IMR-90 (cell line): ENCODE results near the gene USP33. TPM values are rescaled to one million over a fixed set of nuclear protein-coding genes. Genes with fewer than 3 reads are reported as not detected.

Experiments
- ATAC-seq: fragments of 200-7000 bp; cut with Tn5 transposase; 2 replicates; pipeline ENCODE4 v1.9.1; 2020; ENCODE audit warnings: low read depth, mild to moderate bottlenecking, moderate library complexity
- BruUV-seq: library from RNA; stranded (reverse); fragments of 400-500 nt; replicated peaks from 2 replicates; lab custom pipeline; 2021; lab: Mats Ljungman, UMichigan
- CTCF ChIA-PET: fragments of 300-600 bp; formaldehyde crosslinking; extraction: SDS; loops from one replicate; lab custom pipeline; 2021; ENCODE audit warnings: antibody characterized with exemption; lab: Yijun Ruan, JAX
- POLR2A ChIA-PET: fragments of 300-600 bp; sonication (Branson Sonifier 250); formaldehyde crosslinking; loops from one replicate; lab custom pipeline; 2022; ENCODE audit warnings: antibody characterized with exemption; ENCODE audit not compliant: unreplicated experiment; lab: Charles Lee
- DNase-seq: peaks from one replicate; pipeline ENCODE4 v3.0.0; 2013
- H2AFZ ChIP-seq: replicated peaks from 2 replicates; pipeline ENCODE3; 2013; ENCODE audit warnings: low read length, mild to moderate bottlenecking; ENCODE audit not compliant: poor library complexity
- H2AK5ac ChIP-seq: 2 replicates; pipeline ENCODE4 v1.6.1; 2013; ENCODE audit warnings: low read depth, low read length, inconsistent platforms
- H2AK9ac ChIP-seq: replicated peaks from 2 replicates; pipeline ENCODE3; 2013; ENCODE audit warnings: mild to moderate bottlenecking, low read depth, low read length, moderate library complexity; ENCODE audit not compliant: poor library complexity
- H2BK120ac ChIP-seq: 2 replicates; pipeline ENCODE4 v1.6.1; 2013; ENCODE audit warnings: low read depth, low read length, inconsistent platforms
- H2BK15ac ChIP-seq: 3 replicates; pipeline ENCODE4 v1.6.1; 2013; ENCODE audit warnings: low read depth, low read length, inconsistent platforms
- H2BK20ac ChIP-seq: 2 replicates; pipeline ENCODE4 v1.6.1; 2013; ENCODE audit warnings: low read depth, mild to moderate bottlenecking, inconsistent platforms, low read length, moderate library complexity
- H2BK5ac ChIP-seq: 2 replicates; pipeline ENCODE4 v1.6.1; 2013; ENCODE audit warnings: mild to moderate bottlenecking, low read depth, low read length, inconsistent platforms; ENCODE audit not compliant: poor library complexity, severe bottlenecking
- H3K14ac ChIP-seq: replicated peaks from 2 replicates; pipeline ENCODE4 v1.6.1; 2013; ENCODE audit warnings: low read depth, low read length, inconsistent platforms
- H3K18ac ChIP-seq: 2 replicates; pipeline ENCODE4 v1.6.1; 2013; ENCODE audit warnings: low read depth, low read length, control low read depth
- H3K23ac ChIP-seq: 2 replicates; pipeline ENCODE4 v1.6.1; 2013; ENCODE audit warnings: low read depth, low read length, inconsistent platforms
- H3K27ac ChIP-seq: 2 replicates; pipeline ENCODE4 v1.5.1; 2013; ENCODE audit warnings: mild to moderate bottlenecking, control low read depth, low read length; ENCODE audit not compliant: insufficient read depth
- H3K27me3 ChIP-seq: 2 replicates; pipeline ENCODE4 v1.6.1; 2013; ENCODE audit warnings: low read length; ENCODE audit not compliant: control insufficient read depth, insufficient read depth
- H3K36me3 ChIP-seq: 2 replicates; pipeline ENCODE4 v1.6.1; 2013; ENCODE audit warnings: low read length, mixed read lengths; ENCODE audit not compliant: control insufficient read depth, insufficient read depth
- H3K4ac ChIP-seq: 2 replicates; pipeline ENCODE4 v1.6.1; 2013; ENCODE audit warnings: low read depth, low read length, inconsistent platforms
- H3K4me1 ChIP-seq: 2 replicates; pipeline ENCODE4 v1.6.1; 2013; ENCODE audit warnings: low read length, mixed read lengths; ENCODE audit not compliant: control insufficient read depth, insufficient read depth
- H3K4me2 ChIP-seq: 2 replicates; pipeline ENCODE4 v1.6.1; 2013; ENCODE audit warnings: low read depth, mild to moderate bottlenecking, control low read depth, low read length, moderate library complexity
- H3K4me3 ChIP-seq: 2 replicates; pipeline ENCODE4 v1.5.1; 2013; ENCODE audit warnings: low read depth, mild to moderate bottlenecking, control low read depth, low read length, moderate library complexity; ENCODE audit not compliant: insufficient read depth
- H3K56ac ChIP-seq: 2 replicates; pipeline ENCODE4 v1.6.1; 2013; ENCODE audit warnings: low read length, inconsistent platforms; ENCODE audit not compliant: insufficient read depth; ENCODE audit errors: extremely low read depth
- H3K79me1 ChIP-seq, 2 experiments: 2 replicates each; pipeline ENCODE4 v1.6.1; 2013; ENCODE audit warnings: low read length in 2 of 2, inconsistent platforms in 1 of 2, low read depth in 1 of 2
- H3K9ac ChIP-seq: 2 replicates; pipeline ENCODE4 v1.6.1; 2013; ENCODE audit warnings: low read depth, low read length, control low read depth
- H3K9me1 ChIP-seq: 2 replicates; pipeline ENCODE4 v1.6.1; 2013; ENCODE audit warnings: low read length, inconsistent platforms; ENCODE audit not compliant: insufficient read depth
- H3K9me3 ChIP-seq: 2 replicates; pipeline ENCODE4 v1.6.1; 2013; ENCODE audit warnings: low read length; ENCODE audit not compliant: control insufficient read depth, insufficient read depth
- H4K20me1 ChIP-seq: 2 replicates; pipeline ENCODE4 v1.6.1; 2013; ENCODE audit warnings: low read length, inconsistent platforms; ENCODE audit not compliant: insufficient read depth
- H4K5ac ChIP-seq: 2 replicates; pipeline ENCODE4 v1.6.1; 2013; ENCODE audit warnings: mild to moderate bottlenecking, low read depth, low read length, control low read depth
- H4K8ac ChIP-seq, 2 experiments: 2 replicates each; pipeline ENCODE4 v1.6.1; 2013; ENCODE audit warnings: low read depth in 2 of 2, low read length in 2 of 2, control low read depth in 1 of 2, inconsistent platforms in 1 of 2
- H4K91ac ChIP-seq: 2 replicates; pipeline ENCODE4 v1.6.1; 2013; ENCODE audit warnings: low read depth, low read length, inconsistent platforms; ENCODE audit not compliant: insufficient read depth
- MAFK ChIP-seq: IDR thresholded peaks from 2 replicates; pipeline ENCODE4 v1.6.1; 2012; ENCODE audit warnings: low read depth, low read length, improper control_type of control experiment
- MXI1 ChIP-seq: IDR thresholded peaks from 2 replicates; pipeline ENCODE4 v1.6.1; 2012; ENCODE audit warnings: low read depth, mild to moderate bottlenecking, low read length, moderate library complexity, borderline replicate concordance
- WGBS, 2 experiments: methylation state at CpG; one replicate each; pipeline versions ENCODE4 v1.1.5 to v1.1.7; 2013; ENCODE audit warnings: missing lambda C conversion rate in 2 of 2; ENCODE audit not compliant: insufficient read length in 1 of 2; ENCODE audit errors: extremely low coverage in 2 of 2; 5-methylcytosine and 5-hydroxymethylcytosine counted together
- dilution Hi-C: fragments of 300-500 bp; cut with HindIII; formaldehyde crosslinking; loops from one replicate; pipeline ENCODE4 v1.14.3; 2018; ENCODE audit warnings: low sequenced_read_pairs; ENCODE audit not compliant: unreplicated experiment
- in situ Hi-C: fragments of 300-500 bp; cut with MboI; formaldehyde crosslinking; loops from 3 replicates; pipeline ENCODE4 v1.14.3; 2019; ENCODE audit warnings: low sequenced_read_pairs, inconsistent platforms, mixed read lengths
- intact Hi-C: fragments of 100-400 bp; cut with micrococcal nuclease; formaldehyde crosslinking; loops from 2 replicates; pipeline ENCODE4 v1.10.0; 2022
- polyA plus RNA-seq, 3 experiments: library from polyadenylated mRNA; depleted of rRNA; stranded (reverse); fragments of >200 nt; gene quantifications; 2 replicates each; pipeline ENCODE4 v1.2.3, GENCODE V29; 2012; ENCODE audit warnings: low replicate concordance in 1 of 3
- total RNA-seq: library from RNA; depleted of rRNA; stranded (reverse); fragments of >200 nt; gene quantifications from 2 replicates; pipeline ENCODE4 v1.2.3, GENCODE V29; 2012

Gene USP33
- total and polyA plus RNA-seq, 2 of the 4 experiments (the other 2 are of a cell fraction): 33.7 to 64.5 TPM

GRCh38 chr1:77803371-77803770, 43.7 kb upstream of the USP33 start:
- Histone ChIP-seq H3K9me3 (no peaks in the 10 kb centered on the region), H3K23ac (no peak overlapping the region), H3K9me1 (no peaks in the 10 kb centered on the region), H3K14ac (no peak overlapping the region), H4K91ac (no peak overlapping the region), H2AK5ac (no peak overlapping the region), H2BK15ac (no peak overlapping the region), H2BK120ac (no peak overlapping the region), H4K8ac (no peak overlapping the region), H3K4ac (no peak overlapping the region), H4K20me1 (no peaks in the 10 kb centered on the region), H3K27me3 (no peaks in the 10 kb centered on the region), H3K56ac (no peak overlapping the region), H3K9ac (no peak overlapping the region), H3K36me3 (peaks cover 21% of the 10 kb centered on the region), H3K4me1 (peaks cover 1% of the 10 kb centered on the region; the same call in 1 of the 2 replicates), H2AFZ (no peak overlapping the region), H4K5ac (no peak overlapping the region), H3K27ac (no peak overlapping the region), H3K4me3 (no peak overlapping the region), H3K79me1 (peaks cover 5 to 12% of the 10 kb centered on the region in 2 experiments), H2BK20ac (no peak overlapping the region), H3K4me2 (no peak overlapping the region), H2BK5ac (no peak overlapping the region), H2AK9ac (no peak overlapping the region), H3K18ac (no peak overlapping the region)
- dilution Hi-C loops (no loop called here), intact Hi-C loops (no loop called here), in situ Hi-C loops (loop anchor here (25.0 kb wide), 1 partner anchor 309 kb away; no protein-coding TSS in a partner anchor)
- POLR2A ChIA-PET: interaction anchor here (0.6 kb wide), 1 partner anchor 54 kb away, joined by 3 read pairs; no protein-coding TSS in a partner anchor
- ATAC-seq (no peak), DNase-seq (no peak)
- no CpG with 5 or more reads among the region's 2 CpGs for WGBS, 2 experiments
- CTCF ChIA-PET: no interaction called here
- no TSS peak for BruUV-seq
- TF ChIP-seq MAFK (peak; percentile 77), MXI1 (no peak)
